GM12878 (cell line): ENCODE data around the gene CEBPE. TPM values are rescaled to one million over a fixed set of nuclear protein-coding genes. Genes with fewer than 3 reads are reported as not detected.

Source experiments
- ASH2L ChIP-seq: fragments of 300-600, 200-600 bp; sonication (generic); IDR thresholded peaks from 2 replicates; pipeline ENCODE4 v1.6.1; 2017; ENCODE audit warnings: low read depth, mild to moderate bottlenecking, borderline replicate concordance
- ATF7 ChIP-seq: fragments of 450-650 bp; IDR thresholded peaks from 2 replicates; pipeline ENCODE4 v1.6.1; 2016; ENCODE audit warnings: low read depth, mild to moderate bottlenecking
- BACH1 ChIP-seq: fragments of 450-650 bp; IDR thresholded peaks from 2 replicates; pipeline ENCODE4 v1.6.1; 2017; ENCODE audit warnings: mild to moderate bottlenecking, borderline replicate concordance
- BCLAF1 ChIP-seq: fragments of 450-650 bp; IDR thresholded peaks from 2 replicates; pipeline ENCODE4 v1.6.1; 2017; ENCODE audit warnings: antibody characterized with exemption, mild to moderate bottlenecking, moderate library complexity
- BMI1 ChIP-seq: fragments of 450-650 bp; IDR thresholded peaks from 2 replicates; pipeline ENCODE4 v1.6.1; 2016; ENCODE audit warnings: mild to moderate bottlenecking, moderate library complexity, borderline replicate concordance
- CEBPB ChIP-seq, 2 experiments: fragments of 150-350 bp in 1 of 2; IDR thresholded peaks; 2 replicates each; pipeline ENCODE4 v1.6.1; 2012 to 2014; ENCODE audit warnings: low read depth in 2 of 2, low read length in 2 of 2, borderline replicate concordance in 1 of 2, inconsistent platforms in 1 of 2
- CREM ChIP-seq: IDR thresholded peaks from 2 replicates; pipeline ENCODE4 v1.6.1; 2014; ENCODE audit warnings: antibody characterized with exemption, low read depth
- DPF2 ChIP-seq: fragments of 450-650 bp; IDR thresholded peaks from 2 replicates; pipeline ENCODE4 v1.6.1; 2017; ENCODE audit warnings: mild to moderate bottlenecking
- E2F8 ChIP-seq: fragments of 450-650 bp; IDR thresholded peaks from 2 replicates; pipeline ENCODE4 v1.6.1; 2018; ENCODE audit warnings: mild to moderate bottlenecking, low read depth, moderate library complexity; ENCODE audit not compliant: partially characterized antibody
- EED ChIP-seq: sonication (generic); IDR thresholded peaks from 2 replicates; pipeline ENCODE4 v1.6.1; 2016; ENCODE audit warnings: antibody characterized with exemption, low read depth
- FOS ChIP-seq: IDR thresholded peaks from 3 replicates; pipeline ENCODE4 v1.6.1; 2011; ENCODE audit warnings: borderline replicate concordance; ENCODE audit not compliant: insufficient read length; ENCODE audit errors: extremely low read depth
- FOXM1 ChIP-seq: IDR thresholded peaks from 2 replicates; pipeline ENCODE4 v1.6.1; 2012; ENCODE audit warnings: low read depth, mild to moderate bottlenecking, inconsistent platforms, low read length, moderate library complexity
- HCFC1 ChIP-seq: fragments of 150-350 bp; IDR thresholded peaks from 2 replicates; pipeline ENCODE4 v1.6.1; 2014; ENCODE audit warnings: low read length
- IKZF2 ChIP-seq, 2 experiments: fragments of 450-650 bp; IDR thresholded peaks; 2 replicates each; pipeline ENCODE4 v1.6.1; 2017; ENCODE audit warnings: mild to moderate bottlenecking in 2 of 2, moderate library complexity in 2 of 2
- JUNB ChIP-seq: IDR thresholded peaks from 2 replicates; pipeline ENCODE4 v1.6.1; 2016; ENCODE audit warnings: antibody characterized with exemption, mild to moderate bottlenecking
- MEF2A ChIP-seq: IDR thresholded peaks from 2 replicates; pipeline ENCODE4 v1.6.1; 2011; ENCODE audit warnings: low read depth, mild to moderate bottlenecking, low read length, moderate library complexity; ENCODE audit not compliant: insufficient read depth
- PAX8 ChIP-seq: fragments of 450-650 bp; IDR thresholded peaks from 2 replicates; pipeline ENCODE4 v1.6.1; 2017; ENCODE audit warnings: mild to moderate bottlenecking, moderate library complexity
- PML ChIP-seq: IDR thresholded peaks from 2 replicates; pipeline ENCODE4 v1.6.1; 2012; ENCODE audit warnings: low read length, inconsistent platforms
- POLR2A ChIP-seq: IDR thresholded peaks from 2 replicates; pipeline ENCODE4 v1.6.1; 2011; ENCODE audit warnings: low read depth, mild to moderate bottlenecking, low read length
- POLR2AphosphoS2 ChIP-seq: IDR thresholded peaks from 2 replicates; pipeline ENCODE4 v1.6.1; 2011; ENCODE audit warnings: low read depth, mild to moderate bottlenecking, low read length, improper control_type of control experiment, moderate library complexity
- RAD51 ChIP-seq: fragments of 450-650 bp; IDR thresholded peaks from 2 replicates; pipeline ENCODE4 v1.6.1; 2016; ENCODE audit warnings: moderate library complexity, mild to moderate bottlenecking, inconsistent platforms
- TARDBP ChIP-seq: IDR thresholded peaks from 2 replicates; pipeline ENCODE4 v1.6.1; 2016; ENCODE audit warnings: borderline replicate concordance
- TCF12 ChIP-seq: IDR thresholded peaks from 2 replicates; pipeline ENCODE4 v1.6.1; 2011; ENCODE audit warnings: low read depth, mild to moderate bottlenecking, low read length
- ZBTB4 ChIP-seq: fragments of 450-650 bp; formaldehyde crosslinking; IDR thresholded peaks from 2 replicates; pipeline ENCODE4 v1.4.0; 2022; ENCODE audit warnings: mild to moderate bottlenecking, moderate library complexity
- polyA plus RNA-seq, 11 experiments: library from polyadenylated mRNA; depleted of rRNA in 4 of 11; unstranded in 6 of 11; stranded (reverse) in 5 of 11; fragments of >200 nt; fragmentation: Nextera tagmentation in 4 of 11; fragmentation: Illumina TruSeq in 1 of 11; extraction: Ambion mirVana in 4 of 11; extraction: Trizol in 1 of 11; gene quantifications; 1 replicate in 1 of 11; 2 replicates in 10 of 11; pipeline versions ENCODE4 v1.2.1 to v1.2.3, GENCODE V29; 2011 to 2016; ENCODE audit warnings: inconsistent platforms in 2 of 11, missing spikeins in 2 of 11, low read depth in 1 of 11
- total RNA-seq, 4 experiments: library from RNA; depleted of rRNA in 3 of 4; stranded (reverse); fragments of >200 nt in 3 of 4; fragmentation: Illumina TruSeq in 1 of 4; extraction: Trizol in 1 of 4; gene quantifications; 2 replicates each; pipeline versions ENCODE4 v1.2.1 to v1.2.3, GENCODE V29; 2013 to 2021

The CEBPE gene
- total and polyA plus RNA-seq, 10 of the 15 experiments (the other 5 are each of a cell fraction or from before 2014, with no cell fraction given): 0.09 to 0.45 (median 0.24) TPM; not detected in 7

GRCh38 chr14:23120541-23121251 is 1.6 kb upstream of the CEBPE start (continued):
- TF ChIP-seq TARDBP (0 out of 2 replicates have a peak, but pooled peaks have one; percentile 40), E2F8 (no peak), CREM (peak; percentile 21; the same call in 1 of the 2 replicates), FOS (no peak), MEF2A (no peak), ZBTB4 (no peak), PML (no peak), BMI1 (no peak), PAX8 (no peak), JUNB (no peak), ATF7 (no peak), RAD51 (no peak), FOXM1 (peak; percentile 52; the same call in 1 of the 2 replicates), HCFC1 (0 out of 2 replicates have a peak, but pooled peaks have one; percentile 23), ASH2L (no peak), POLR2A (no peak), BCLAF1 (no peak), BACH1 (no peak), POLR2AphosphoS2 (no peak), EED (peak; percentile 60; the same call in 1 of the 2 replicates), IKZF2 (IDR thresholded peaks at IDR 0.05) (no peak), CEBPB (IDR thresholded peaks at IDR 0.05; ENCODE audit: borderline replicate concordance in 1 of 2, low read depth in 2 of 2, low read length in 2 of 2) (no peak), TCF12 (0 out of 2 replicates have a peak, but pooled peaks have one; percentile 14), DPF2 (no peak)
